GM19043 (cell line): ENCODE data around the gene RBFOX2.
"Not testable (repeated sequence)": the region's sequence is repeated elsewhere in the genome, so short reads cannot be mapped to it uniquely, and the experiment has no call there.

Experiments
- ATAC-seq: cut with Tn5 transposase; IDR thresholded peaks from one replicate; pipeline ENCODE4 v1.9.1; 2021; ENCODE audit warnings: low read depth; ENCODE audit not compliant: unreplicated experiment

RBFOX2 gene

DNA sequence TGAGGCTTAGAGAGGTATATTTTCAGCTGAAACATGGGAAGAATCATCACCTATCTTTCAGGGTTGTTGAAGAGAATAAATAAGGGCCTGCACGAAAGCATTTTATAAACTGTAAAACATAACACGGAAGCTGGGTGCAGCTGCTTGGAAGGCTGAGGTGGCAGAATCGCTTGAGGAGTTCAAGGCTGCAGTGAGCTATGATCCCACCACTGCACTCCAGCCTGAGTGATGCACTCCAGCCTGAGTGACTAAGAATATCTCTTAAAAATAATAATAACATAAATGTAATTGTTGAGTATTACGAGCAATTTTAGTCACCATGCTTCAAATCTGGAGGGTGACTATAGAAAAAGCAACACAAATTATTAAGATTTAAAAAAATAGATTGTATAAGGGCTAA is 16.3 kb downstream of the RBFOX2 start:
- no peak for ATAC-seq

- ATAC-seq: no peak
These were observed 17.7 kb downstream of the RBFOX2 start for GRCh38 chr22:36010882-36011281.

GRCh38 chr22:36010090-36010489 is 18.5 kb downstream of the RBFOX2 start:
- ATAC-seq: no peak

GRCh38 chr22:36009085-36009484 is 19.5 kb downstream of the RBFOX2 start:
- no peak for ATAC-seq

- no peak for ATAC-seq
These were observed 20.1 kb downstream of the RBFOX2 start for GRCh38 chr22:36008565-36008964.

DNA sequence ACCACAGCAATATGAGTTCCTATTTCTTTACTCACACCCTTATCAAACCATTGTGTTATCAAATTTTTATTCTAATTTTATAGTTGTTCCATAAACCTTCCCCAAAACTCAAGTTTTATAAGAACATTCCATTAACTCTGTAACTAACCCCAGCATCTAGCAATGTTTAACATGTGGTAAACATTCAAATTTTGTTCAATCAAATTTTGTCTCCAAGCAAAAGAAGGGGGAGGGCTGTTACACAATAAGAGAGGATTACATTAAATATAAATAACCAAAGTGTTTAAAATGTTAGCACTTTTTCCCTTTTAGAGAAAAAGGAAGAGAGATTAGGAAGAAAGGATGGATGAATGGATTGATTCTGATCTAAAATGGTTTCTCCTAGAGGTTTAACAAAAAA is 20.5 kb downstream of the RBFOX2 start:
- no peak for ATAC-seq

GRCh38 chr22:36003972-36004674 is 24.5 kb downstream of the RBFOX2 start:
- no peak for ATAC-seq

- no peak for ATAC-seq
These were observed 25.8 kb downstream of the RBFOX2 start for GRCh38 chr22:36002718-36003260.

GRCh38 chr22:36002084-36002483 is 26.5 kb downstream of the RBFOX2 start:
- ATAC-seq: no peak

GRCh38 chr22:35998748-35999147 is 29.9 kb downstream of the RBFOX2 start:
- no peak for ATAC-seq

GRCh38 chr22:35997438-35997837 is 31.2 kb downstream of the RBFOX2 start:
- no peak for ATAC-seq

GRCh38 chr22:35996596-35996995 is 32.0 kb downstream of the RBFOX2 start:
- no peak for ATAC-seq

DNA sequence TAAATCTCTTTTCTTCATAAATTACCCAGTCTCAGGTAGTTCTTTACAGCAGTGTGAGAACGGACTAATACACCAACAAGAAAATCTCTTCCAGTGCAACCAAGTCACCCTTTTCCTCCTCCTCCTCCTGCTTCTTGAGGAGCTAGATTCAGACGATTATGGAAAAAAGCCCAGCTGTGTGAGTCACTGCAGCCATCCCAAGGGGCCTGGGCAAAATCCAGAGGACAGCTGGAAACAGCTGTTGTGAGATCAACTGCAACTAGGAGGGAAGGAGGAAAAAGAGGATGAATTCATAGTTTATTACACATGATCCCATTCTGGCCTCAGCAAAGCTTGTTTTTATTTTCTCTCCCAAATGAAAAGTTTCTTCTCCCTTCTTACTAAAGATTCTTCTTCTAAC is 32.9 kb downstream of the RBFOX2 start:
- no peak for ATAC-seq

DNA sequence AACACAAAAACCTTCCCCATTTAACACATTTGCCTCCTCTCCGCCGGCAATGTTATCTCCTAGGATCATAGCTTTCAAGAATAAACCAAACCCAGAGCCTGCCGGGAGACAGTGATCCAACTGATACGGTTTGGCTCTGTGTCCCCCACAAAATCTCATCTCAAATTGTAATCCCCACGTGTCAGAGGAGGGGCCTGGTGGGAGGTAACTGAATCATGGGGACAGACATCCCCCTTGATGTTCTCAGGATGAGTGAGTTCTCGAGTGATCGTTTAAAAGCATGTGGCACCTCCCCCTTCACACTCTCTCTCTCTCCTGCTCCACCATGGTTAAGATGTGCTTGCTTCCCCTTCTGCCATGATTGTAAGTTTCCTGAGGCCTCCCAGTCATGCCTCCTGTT is 33.3 kb downstream of the RBFOX2 start:
- no peak for ATAC-seq

GRCh38 chr22:35993727-35994126 is 34.9 kb downstream of the RBFOX2 start:
- not testable (repeated sequence) for ATAC-seq

DNA sequence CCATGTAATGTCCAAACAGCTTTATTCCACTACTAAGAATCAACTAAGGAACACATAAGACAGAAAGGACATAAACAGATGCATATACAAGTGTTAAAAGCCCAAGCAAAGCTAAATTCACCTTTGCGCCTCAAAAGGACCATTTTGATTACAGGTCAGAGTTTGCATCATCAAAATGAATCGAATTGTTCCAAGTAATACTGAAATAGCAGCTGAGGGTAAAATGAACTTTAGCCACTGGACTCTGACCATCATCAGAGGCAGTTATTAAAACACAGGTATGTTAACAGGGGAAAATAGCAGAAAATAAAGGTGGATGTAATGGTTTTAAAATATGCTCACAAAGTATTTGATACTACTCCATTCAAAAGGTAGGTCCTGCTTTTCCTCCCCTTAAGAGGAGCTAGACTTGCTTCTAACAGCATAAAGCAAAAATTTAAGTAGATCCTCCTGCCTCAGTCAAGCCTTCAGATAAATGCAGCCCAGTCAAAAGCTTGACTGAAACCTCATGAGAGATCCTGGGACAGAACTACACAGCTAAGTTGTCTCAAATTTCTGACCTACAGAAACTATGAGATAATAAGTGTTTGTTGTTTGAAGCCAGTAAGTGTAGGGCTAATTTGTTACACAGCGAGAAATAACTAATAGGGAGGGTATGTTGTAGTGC is 35.4 kb downstream of the RBFOX2 start:
- ATAC-seq: no peak

DNA sequence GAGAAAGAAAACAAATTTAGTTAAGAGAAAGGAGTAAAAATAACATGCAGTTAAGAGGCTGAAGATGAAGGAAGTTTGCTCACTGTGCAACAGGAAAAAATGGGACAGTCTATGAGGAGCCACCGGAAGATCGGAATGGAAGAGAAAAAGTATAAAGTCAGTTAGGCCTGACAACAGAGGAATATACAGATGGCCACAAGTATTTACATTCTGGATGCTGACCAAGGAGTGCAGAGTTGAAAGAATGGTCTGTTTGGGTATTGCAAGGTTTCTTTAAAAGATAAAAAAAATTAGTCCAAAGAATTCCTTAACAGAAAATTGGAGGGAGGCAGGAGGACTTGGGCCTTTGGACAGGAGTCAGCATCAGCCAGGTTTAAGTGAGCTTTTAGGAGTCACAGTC is 37.5 kb downstream of the RBFOX2 start:
- no peak for ATAC-seq

GRCh38 chr22:35988030-35988429 is 40.6 kb downstream of the RBFOX2 start:
- ATAC-seq: no peak

DNA sequence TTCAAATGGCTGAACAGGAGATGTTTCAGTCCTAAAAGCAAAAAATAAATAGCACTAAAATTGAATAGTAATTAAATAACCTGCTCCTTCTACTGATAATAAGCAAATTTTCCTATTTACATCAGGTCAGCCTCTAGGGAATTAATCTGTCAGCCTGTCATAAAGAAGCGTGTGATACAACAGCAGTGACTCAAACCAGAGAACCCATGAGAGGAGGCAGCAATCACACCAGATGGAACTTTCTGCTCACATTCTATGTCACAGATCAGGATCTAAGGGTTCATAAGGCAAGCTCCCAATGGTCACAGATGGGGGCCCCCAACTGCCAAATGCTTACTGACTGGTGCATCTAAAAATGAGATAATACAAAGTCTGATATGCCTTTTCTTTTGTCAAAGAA is 41.1 kb downstream of the RBFOX2 start:
- ATAC-seq: no peak

- no peak for ATAC-seq
These were observed 42.5 kb downstream of the RBFOX2 start for GRCh38 chr22:35986088-35986487.

DNA sequence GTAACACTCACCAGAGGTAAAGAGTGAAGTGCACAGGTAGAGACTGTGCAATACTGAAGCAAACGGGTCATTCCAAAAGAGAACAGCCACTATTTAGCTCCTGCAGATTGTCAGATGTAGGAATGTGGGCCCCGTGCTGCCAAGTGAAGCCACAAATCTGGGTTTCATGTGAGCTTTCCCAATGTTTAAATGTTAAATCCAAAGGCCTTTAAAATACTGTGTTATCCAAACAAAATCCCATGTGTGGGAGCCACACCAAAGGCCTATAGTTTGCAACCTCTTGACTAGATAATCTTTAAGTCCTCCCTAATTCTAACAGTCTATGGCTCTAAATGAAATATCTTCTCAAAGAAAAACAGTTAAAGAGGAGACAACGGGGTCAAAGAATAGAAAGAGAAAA is 43.3 kb downstream of the RBFOX2 start:
- no peak for ATAC-seq
